Prostate gland (tissue), 2 donors: ENCODE results near the gene OSBPL9.
A peak's percentile ranks its signal among the peaks of the same experiment; 100 is the strongest.

Experiments used
- CTCF ChIP-seq, 4 experiments: fragments of 200-600 bp in 2 of 4; fragments of 450-650 bp in 2 of 4; sonication (generic) in 2 of 4; IDR thresholded peaks; 1 replicate in 3 of 4; 2 replicates in 1 of 4; pipeline ENCODE4 v1.5.1; 2016 to 2019; ENCODE audit warnings: antibody characterized with exemption in 4 of 4, mild to moderate bottlenecking in 2 of 4, moderate library complexity in 2 of 4
- POLR2A ChIP-seq: fragments of 450-650 bp; IDR thresholded peaks from one replicate; pipeline ENCODE4 v1.6.1; 2016; ENCODE audit warnings: antibody characterized with exemption, mild to moderate bottlenecking
- POLR2AphosphoS5 ChIP-seq: sonication (generic); formaldehyde crosslinking; IDR thresholded peaks from one replicate; pipeline ENCODE4 v1.6.1; 2017; ENCODE audit warnings: antibody characterized with exemption

- TF ChIP-seq CTCF (IDR thresholded peaks at IDR 0.05) (no peak), POLR2A (no peak), POLR2AphosphoS5 (peak; percentile 62)
Measured at GRCh38 chr1:51567653-51568052, 49.2 kb upstream of the OSBPL9 start.
